NK-92 treated with Interleukin-12 subunit alpha and Interleukin-12 subunit beta, amount 100 ng/mL, for 24 hours (cell line): ENCODE measurements around the gene MKNK2.
"Not testable (repeated sequence)": the region's sequence is repeated elsewhere in the genome, so short reads cannot be mapped to it uniquely, and the experiment has no call there.

Experiments used
- DNase-seq: peaks from one replicate; lab custom pipeline; 2025; lab: John Stamatoyannopoulos, UW

The MKNK2 gene

DNA sequence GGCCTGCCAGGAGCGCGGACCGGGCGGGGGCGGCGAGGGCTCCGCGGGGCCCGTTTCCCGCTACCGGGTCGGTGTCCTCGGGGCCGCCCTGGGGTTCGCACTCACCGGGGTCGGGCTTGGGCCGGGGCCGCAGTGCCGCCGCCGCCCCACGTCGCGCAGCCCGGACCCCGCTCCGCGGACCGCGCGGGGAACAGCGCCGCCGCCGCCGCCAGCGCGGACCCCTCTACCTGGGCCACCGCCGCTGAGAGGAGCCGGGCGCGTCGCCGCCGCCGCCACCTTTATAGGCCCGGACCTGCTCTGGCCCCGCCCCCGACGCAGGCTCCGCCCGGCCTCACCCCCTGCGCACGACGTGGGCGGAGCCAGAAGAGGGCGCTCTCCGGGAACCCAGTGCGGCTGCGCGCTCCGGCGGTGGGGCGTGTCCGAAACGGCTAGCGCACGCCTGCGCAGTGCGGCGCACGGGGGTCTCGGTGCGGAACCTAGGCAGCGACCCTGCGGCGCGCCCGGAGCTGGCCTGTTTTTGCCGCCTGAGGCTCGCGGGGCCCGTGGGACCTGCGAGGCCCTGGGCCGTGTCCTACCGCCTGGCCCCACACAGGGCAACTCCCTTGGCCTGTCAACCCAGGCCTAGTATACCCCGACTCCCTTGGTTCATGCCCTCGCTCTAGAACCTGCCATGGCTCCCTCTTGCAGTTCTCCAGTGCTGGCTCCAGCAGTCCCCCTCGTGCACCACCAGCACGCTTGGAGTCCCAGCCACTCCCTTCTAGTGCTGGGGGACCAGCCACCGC is at the start of gene MKNK2:
Gene MKNK2, minus strand, starts transcription at position 254 of the 782 bp plus-strand sequence. CDS start 393 bp downstream, outside the sequence.
- peak; percentile 93 for DNase-seq

DNA sequence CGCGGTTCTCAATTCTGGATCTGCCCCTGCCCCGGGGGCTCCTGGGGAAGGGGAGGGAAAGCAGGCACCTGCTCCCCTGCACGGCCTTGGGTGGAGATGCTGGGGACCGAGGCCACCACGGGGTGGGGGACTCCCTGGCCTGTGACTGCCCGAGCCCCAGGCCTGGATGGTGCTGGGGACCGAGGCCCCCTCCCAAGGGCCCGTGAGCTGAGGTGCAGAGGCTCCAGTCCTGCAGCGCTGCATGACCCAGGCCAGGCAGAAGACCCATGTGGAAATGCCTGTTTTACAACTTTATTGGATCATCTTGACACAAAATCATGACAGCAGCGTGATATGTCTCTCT is 49.6 kb upstream of the MKNK2 start:
- DNase-seq = no peak

DNA sequence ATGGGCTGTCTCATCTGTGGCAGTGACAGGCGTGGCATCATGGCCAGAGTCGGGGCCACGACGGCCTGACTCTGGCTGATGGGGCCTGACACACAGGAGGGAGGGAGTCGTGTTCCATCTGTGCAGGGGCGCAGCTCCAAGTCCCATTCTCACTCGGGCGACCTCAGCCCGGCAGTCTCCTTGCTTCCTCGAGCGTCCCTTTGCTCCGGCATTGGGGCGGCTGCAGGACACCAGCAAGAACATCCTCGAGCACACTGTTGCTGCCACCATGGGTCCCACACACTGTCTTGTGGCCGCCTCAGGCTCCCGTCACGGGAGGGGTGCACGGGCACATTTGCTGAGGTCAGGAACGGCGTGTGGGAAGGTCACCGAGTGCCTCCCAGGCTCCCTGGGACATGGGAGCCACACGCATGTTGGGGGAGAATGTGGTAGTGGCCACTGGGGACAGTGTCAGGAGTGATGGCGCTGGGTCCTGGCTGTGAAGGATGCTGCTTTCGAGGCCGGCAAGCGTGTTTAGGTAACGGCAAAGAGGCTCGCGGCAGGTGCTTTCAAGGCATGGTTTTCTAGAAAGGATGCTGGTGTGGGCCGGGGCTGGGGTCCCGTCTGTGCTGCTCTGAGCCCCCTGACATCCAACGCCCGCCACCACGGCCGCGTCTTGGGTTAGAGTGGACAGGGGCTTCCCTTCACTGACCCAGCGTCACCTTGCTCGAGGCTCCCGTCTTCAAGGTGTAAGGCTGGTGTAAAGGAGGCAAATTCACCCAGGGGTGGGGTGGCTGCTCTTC is 49.1 kb upstream of the MKNK2 start:
- no peak for DNase-seq

DNA sequence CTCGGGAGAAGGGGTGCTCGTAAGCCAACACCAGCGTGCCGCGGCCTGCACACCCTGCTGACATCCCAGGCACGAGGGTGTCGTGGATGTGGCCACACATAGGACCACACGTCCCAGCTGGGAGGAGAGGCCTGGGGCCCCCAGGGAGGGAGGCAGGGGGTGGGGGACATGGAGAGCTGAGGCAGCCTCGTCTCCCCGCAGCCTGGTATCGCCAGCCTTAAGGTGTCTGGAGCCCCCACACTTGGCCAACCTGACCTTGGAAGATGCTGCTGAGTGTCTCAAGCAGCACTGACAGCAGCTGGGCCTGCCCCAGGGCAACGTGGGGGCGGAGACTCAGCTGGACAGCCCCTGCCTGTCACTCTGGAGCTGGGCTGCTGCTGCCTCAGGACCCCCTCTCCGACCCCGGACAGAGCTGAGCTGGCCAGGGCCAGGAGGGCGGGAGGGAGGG is 48.0 kb upstream of the MKNK2 start:
- DNase-seq = no peak

DNA sequence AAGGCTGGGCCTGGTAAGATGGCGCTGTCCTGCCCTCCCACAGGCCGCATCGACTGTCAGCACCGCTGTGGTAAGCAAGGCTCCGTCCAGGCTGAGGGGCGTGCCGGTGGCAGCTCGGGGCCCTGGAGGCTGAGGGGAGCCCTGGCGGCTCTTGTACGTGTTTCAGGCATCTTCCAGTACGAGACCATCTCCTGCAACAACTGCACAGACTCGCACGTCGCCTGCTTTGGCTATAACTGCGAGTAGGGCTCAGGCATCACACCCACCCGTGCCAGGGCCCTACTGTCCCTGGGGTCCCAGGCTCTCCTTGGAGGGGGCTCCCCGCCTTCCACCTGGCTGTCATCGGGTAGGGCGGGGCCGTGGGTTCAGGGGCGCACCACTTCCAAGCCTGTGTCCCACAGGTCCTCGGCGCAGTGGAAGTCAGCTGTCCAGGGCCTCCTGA is 46.9 kb upstream of the MKNK2 start:
- no peak for DNase-seq

DNA sequence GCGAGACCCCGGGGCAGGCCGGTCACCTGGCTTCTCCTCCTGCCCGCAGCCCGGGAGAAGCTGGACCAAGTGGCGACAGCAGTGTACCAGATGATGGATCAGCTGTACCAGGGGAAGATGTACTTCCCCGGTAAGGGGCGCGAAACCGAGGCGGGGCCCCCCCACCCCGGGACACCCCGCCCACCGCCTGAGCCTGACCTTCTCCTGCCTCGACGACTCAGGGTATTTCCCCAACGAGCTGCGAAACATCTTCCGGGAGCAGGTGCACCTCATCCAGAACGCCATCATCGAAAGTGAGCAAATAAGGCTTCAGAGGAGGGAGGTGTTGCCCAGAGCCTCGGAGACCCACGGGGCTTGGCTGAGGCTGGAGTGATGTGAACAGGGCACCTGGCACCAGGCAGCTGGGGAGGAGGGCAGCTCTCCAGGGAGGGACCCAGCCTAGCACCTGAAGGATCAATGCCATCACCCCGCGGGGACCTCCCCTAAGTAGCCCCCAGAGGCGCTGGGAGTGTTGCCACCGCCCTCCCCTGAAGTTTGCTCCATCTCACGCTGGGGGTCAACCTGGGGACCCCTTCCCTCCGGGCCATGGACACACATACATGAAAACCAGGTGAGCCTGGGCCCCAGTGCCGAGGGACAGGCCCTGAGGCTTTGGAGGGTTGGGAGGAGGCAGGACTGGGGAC is 46.3 kb upstream of the MKNK2 start:
- DNase-seq = no peak

DNA sequence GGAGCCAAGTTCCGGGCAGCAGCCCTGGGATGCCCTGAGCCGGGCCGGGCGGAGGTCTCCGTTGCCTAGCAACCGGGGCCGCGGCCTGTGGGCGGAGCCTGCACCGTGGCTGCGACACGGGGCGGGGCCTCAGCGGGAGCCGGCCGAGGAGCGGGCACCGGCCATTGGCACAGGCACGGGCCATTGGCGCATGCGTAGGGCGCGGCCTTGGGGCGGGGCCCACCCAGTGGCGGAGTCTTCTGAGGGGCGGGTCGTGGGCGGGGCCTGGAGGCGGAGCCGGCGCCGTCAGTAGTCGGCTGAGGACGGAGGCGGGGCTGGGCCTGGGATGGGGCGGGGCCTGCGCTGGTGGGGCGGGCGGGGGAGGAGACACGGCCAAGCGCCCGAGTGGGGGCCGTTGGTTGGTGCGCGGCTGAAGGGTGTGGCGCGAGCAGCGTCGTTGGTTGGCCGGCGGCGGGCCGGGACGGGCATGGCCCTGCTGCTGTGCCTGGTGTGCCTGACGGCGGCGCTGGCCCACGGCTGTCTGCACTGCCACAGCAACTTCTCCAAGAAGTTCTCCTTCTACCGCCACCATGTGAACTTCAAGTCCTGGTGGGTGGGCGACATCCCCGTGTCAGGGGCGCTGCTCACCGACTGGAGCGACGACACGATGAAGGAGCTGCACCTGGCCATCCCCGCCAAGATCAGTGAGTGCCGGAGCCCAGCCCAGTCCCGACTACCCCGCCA is 45.6 kb upstream of the MKNK2 start, which contains the start of gene IZUMO4:
Gene IZUMO4, plus strand, starts transcription at position 436 of the 723 bp plus-strand sequence. Its CDS starts 31 bp downstream, at position 467.
- peak; percentile 99 for DNase-seq

DNA sequence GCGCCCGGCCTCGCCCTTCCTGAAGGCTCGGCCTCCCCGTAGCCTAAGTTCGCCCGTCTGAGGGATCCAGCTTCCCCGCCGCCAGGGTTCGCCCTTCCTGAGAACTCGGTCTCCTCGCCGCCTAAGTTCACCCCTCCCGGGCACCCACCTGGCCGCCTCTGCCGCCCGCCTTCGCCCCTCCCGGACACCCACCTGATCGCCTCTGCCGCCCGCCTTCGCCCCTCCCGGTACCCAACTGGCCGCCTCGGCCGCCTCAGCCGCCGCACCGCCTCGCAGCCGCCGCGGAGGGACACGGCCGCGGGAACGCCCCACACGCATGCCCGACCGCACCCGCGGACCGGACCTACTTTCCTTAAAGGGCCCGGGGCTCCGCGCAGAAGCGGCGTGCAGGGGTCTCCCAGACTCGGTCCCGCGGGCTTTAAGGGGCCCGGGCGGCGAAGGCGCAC is 45.0 kb upstream of the MKNK2 start, which contains the start of gene MOB3A:
Gene MOB3A, minus strand, starts transcription at position 293 of the 446 bp plus-strand sequence. CDS start 17,766 bp downstream, outside the sequence.
- peak; percentile 94 for DNase-seq

DNA sequence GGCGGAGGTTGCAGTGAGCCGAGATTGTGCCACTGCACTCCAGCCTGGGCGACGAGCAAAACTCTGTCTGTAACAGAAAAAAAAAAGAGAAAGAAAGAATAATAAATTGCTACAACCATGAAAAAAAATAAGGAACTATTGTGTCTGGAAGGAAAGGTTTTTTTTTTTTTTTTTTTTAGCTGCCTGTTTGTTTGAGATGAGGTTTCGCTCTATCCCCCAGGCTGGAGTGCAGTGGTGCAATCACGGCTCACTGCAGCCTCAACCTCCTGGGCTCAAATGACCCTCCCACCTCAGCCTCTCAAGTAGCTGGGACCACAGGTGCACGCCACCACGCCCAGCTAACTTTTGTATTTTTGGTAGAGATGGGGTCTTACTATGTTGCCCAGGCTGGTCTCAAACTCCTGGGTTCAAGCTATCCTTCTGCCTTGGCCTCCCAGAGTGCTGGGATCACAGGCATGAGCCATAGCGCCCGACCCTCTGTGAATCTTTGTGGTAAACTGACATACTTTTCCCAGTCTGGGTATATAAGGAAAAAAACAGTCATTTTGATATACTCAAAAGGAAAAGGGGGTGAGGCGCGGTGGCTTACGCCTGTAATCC is 41.0 kb upstream of the MKNK2 start:
- not testable (repeated sequence) for DNase-seq

DNA sequence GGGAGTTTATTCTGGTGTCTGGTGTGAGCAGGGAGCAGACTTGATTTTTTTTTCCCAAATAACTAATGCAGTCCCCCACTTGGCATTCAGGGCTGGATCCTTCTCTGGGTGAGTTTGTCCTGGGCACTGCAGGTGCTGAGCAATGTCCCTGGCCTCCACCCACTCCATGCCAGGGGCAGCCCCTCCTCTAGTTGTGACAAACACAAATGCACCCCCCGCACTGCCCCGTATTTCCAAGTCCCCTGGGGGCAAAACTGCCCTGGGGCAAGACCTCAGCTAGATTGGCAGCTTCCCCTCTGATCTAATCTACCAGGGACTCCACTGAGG is 38.6 kb upstream of the MKNK2 start:
- DNase-seq = no peak

DNA sequence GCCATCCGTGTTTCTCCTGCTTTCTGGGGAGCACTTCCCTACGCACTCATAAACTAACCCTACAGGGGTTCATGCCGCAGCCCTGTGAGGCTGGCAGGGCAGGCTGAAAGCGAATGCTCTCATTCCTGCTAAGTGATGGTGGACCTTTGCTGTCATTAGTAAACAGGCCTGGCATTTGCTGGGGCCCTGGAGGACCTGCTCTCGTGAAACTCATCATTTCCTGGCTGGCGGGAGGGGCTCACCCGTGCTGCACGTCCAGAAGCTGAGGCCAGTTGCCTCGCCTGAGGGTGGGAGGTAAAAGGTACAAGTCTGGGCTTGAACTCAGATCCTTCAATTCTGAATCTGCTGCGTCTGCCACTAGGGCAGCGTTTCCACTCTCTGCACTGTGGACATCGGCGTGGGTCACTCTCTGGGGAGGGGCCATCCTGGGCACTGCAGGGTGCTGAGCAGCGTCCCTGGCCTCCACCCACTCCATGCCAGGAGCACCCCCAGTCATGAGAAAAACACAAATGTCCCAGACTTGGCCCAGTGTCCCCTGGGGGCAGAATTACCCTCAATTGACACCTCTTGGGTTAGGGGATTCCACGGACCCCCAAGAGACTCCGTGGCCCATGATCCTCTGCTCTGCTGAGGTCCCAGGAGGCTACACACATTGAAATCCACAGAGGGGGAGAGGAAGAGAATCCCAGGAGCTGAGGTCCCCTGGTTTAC is 38.1 kb upstream of the MKNK2 start:
- no peak for DNase-seq

DNA sequence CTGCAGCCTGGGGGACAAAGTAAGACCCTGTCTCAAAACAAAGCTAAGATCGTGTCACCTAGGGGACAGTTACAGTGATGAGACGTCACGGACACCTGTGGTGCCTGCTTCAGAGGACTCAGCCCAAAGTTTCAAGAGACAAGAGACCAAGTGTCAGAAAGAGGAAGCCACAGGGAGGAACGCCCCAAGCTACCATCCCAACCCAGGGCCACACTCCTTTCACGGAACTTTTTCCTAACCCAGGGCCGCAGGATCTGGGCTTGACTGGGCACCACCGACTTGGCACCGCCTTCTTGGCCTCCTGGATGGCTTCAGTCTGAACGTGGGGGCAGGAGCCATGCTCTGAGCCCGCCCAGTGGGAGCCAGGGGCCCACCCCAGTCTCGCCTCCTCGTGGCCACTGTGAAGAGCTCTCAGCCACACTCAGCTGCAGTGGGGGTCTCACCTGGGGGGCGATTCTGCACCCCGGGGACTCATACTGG is 36.6 kb upstream of the MKNK2 start:
- no peak for DNase-seq

DNA sequence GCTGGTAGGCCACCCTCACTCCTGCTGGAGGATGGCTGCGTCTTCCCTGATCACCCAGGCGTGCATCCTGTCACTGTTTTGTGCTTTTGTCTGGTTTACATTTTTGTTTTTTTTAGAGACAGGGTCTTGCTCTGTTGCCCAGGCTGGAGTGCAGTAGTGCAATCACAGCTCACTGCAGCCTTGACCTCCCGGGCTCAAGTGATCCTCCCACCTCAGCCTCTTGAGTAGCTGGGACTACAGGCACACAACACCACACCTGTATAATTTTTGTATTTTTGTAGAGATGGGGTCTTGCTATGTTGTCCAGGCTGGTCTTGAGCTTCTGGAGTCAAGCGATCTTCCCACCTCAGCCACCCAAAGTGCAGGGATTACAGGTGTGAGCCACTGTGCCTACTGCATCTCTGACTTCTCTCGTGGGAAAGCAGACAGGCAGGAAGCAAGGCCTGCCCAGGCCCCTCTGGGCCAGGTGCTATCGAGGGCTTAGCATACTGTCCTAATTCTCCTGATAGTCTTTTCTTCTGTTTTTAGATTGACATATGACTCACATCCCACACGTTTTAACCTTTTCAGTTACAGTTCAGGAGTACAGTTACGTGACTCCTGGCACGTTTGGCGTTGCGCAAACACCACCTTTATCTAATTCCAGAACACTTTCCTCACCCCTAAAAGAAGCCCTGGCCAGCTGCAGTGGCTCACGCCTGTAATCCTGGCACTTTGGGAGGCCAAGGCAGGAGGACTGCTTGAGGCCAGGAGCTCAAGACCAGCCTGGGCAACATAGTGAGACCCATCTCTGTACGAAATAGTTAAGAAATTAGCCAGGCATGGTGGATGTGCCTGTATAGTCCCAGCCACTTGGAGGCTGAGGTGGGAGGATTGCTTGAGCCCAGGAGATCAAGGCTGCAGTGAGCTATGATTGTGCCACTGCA is 35.9 kb upstream of the MKNK2 start:
- DNase-seq = not testable (repeated sequence)

DNA sequence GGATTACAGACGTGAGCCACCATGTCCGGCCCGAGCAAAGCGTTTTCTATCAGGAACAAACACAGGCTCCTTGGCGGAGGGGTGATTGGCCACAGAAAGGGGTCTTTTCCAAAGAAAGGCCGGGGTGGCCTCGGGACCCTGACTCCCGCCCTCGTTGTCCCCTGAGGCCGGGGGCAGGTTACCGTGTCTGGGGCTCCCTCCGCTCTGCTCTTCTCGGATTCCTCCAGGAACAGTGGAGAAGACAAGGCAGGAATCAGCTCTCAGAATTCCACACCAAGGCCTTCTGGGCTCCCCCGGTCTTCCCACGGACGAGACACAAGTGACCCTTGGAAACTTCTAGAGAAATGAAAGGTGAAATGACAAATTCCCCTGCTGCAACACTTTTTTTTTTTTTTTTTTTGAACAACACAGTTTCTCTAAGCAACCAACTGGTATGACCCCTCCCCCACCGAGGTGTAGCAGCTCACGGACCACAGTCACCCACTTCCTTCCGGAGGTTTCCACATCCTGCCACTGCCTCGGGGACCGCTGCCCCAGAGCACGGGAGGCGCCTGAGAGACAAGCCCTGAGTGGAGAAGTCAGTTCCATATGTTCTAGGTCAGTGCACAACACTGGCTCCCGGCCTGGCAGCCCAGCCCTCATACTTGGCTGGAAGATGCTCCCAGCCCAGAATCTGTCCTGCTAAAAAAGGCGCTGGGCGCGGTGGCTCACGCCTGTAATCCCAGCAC is 34.1 kb upstream of the MKNK2 start:
- DNase-seq = peak; percentile 93

DNA sequence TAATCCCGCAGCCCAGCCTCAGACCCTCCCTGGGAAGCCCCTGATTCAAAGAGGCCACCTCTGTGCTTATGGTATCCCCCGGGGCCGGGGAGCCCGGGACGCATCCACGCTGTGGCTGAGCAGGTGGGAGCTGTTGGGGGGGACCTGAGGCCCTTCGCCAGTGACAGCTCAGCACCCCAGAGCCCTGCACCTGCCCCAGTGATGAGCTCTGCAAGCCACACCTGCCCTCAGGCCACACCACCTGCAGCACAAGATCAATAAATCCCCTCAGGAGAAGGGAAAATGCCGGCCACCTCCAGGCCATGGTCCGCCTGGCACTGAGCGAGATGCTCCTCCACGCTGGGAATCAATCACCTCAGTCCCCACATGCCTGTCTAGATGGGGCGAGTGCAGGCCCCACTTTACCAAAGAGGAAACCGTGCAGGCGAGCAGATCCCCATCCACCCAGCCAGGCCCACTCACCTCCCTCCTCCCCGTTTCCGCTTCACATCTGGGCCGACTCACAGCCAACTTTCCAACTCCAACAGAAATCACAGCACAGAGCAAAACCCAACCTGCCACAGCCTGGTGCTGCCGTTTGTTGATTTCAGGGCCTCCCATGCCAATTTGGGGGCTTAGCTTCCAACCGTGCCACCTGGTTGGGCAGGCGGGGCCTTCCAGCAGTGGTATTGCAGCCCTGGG is 32.3 kb upstream of the MKNK2 start:
- peak; percentile 72 for DNase-seq

DNA sequence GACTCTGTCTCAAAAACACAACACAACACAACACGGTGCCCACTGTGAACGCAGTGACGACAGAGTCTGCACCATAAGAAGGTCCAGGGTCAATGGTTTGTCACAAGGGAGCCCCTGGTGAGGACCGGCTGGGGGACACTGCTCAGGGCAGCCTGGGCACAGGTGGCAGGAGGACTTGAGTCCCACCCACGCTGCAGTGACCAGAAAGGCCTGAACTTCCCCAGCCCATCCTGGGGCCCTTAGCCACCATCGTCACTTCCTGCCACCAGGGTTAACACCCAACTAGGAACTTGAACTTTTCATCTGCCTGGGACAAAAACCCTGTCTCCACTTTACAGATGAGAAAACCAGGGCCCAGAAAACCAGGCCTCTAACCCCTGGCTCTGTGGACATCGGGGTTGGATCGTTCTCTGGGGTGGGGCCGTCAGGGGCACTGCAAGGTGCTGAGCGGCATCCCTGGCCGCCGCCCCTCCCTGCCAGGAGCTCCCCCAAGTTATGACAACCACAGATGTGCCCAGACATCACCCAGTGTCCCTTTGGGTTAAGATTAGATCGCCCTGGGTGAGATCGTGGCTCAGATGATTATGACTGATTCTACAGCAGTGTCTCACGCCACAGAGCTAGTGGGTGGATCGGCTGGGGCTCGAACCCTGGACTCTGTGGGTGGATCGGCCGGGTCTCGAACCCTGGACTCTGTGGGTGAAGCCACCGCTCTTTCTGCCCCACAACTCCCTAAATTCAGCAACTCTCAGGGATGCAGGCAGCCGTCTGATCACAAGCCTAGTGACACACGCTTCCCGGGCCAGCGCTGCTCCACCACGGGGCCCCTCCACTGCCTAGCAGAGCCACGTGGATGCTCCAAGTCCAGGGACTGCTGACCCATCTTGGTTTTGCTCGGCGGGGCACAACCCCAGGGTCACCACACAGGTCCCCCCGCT is 31.1 kb upstream of the MKNK2 start:
- DNase-seq = peak; percentile 55
